Measurements from ENCODE around the gene TGM5.

DNA sequence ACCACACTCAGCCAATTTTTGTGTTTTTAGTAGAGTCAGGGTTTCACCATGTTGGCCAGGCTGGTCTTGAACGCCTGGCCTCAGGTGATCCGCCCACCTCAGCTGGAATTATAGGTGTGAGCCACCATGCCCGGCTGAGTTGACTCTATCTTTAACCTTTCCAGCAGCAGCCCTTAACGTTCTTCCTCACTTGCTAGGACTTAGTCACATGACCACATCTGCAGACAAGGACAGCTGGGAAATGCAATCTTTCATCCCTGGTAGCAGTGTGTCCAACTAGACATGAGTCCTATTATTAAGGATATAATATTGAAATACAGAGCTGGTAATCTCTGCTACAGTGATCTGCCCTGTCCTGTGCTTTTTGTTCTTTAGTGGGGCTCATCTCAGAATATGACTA is 45.6 kb upstream of the TGM5 start:
- TF ChIP-seq, protein P1, sequence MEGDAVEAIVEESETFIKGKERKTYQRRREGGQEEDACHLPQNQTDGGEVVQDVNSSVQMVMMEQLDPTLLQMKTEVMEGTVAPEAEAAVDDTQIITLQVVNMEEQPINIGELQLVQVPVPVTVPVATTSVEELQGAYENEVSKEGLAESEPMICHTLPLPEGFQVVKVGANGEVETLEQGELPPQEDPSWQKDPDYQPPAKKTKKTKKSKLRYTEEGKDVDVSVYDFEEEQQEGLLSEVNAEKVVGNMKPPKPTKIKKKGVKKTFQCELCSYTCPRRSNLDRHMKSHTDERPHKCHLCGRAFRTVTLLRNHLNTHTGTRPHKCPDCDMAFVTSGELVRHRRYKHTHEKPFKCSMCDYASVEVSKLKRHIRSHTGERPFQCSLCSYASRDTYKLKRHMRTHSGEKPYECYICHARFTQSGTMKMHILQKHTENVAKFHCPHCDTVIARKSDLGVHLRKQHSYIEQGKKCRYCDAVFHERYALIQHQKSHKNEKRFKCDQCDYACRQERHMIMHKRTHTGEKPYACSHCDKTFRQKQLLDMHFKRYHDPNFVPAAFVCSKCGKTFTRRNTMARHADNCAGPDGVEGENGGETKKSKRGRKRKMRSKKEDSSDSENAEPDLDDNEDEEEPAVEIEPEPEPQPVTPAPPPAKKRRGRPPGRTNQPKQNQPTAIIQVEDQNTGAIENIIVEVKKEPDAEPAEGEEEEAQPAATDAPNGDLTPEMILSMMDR (conservative IDR thresholded peaks at IDR 0.05; ENCODE audit: low read depth in 2 of 2) = no peak
- TF ChIP-seq EZH2phosphoT487 (IDR thresholded peaks at IDR 0.05; ENCODE audit: unreplicated experiment) = no peak
- no peak for TF ChIP-seq EZH2 (IDR thresholded peaks at IDR 0.05; ENCODE audit: low read depth, unreplicated experiment)
- TF ChIP-seq, protein P2, sequence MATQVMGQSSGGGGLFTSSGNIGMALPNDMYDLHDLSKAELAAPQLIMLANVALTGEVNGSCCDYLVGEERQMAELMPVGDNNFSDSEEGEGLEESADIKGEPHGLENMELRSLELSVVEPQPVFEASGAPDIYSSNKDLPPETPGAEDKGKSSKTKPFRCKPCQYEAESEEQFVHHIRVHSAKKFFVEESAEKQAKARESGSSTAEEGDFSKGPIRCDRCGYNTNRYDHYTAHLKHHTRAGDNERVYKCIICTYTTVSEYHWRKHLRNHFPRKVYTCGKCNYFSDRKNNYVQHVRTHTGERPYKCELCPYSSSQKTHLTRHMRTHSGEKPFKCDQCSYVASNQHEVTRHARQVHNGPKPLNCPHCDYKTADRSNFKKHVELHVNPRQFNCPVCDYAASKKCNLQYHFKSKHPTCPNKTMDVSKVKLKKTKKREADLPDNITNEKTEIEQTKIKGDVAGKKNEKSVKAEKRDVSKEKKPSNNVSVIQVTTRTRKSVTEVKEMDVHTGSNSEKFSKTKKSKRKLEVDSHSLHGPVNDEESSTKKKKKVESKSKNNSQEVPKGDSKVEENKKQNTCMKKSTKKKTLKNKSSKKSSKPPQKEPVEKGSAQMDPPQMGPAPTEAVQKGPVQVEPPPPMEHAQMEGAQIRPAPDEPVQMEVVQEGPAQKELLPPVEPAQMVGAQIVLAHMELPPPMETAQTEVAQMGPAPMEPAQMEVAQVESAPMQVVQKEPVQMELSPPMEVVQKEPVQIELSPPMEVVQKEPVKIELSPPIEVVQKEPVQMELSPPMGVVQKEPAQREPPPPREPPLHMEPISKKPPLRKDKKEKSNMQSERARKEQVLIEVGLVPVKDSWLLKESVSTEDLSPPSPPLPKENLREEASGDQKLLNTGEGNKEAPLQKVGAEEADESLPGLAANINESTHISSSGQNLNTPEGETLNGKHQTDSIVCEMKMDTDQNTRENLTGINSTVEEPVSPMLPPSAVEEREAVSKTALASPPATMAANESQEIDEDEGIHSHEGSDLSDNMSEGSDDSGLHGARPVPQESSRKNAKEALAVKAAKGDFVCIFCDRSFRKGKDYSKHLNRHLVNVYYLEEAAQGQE (IDR thresholded peaks at IDR 0.05; ENCODE audit: unreplicated experiment) = no peak
- no peak for TF ChIP-seq POLR2AphosphoS5 (IDR thresholded peaks at IDR 0.05; ENCODE audit: low read depth)
- no peak for TF ChIP-seq CREB1 (CRISPR knock-in tag; IDR thresholded peaks at IDR 0.05; ENCODE audit: low read depth)
- TF ChIP-seq JUNB (IDR thresholded peaks at IDR 0.05; ENCODE audit: unreplicated experiment) = no peak
